Osteoblast (primary cell): Measurements from ENCODE around the gene PGA4. TPM values are rescaled to one million over a fixed set of nuclear protein-coding genes. Genes with fewer than 3 reads are reported as not detected.
"Not testable (repeated sequence)": the region's sequence is repeated elsewhere in the genome, so short reads cannot be mapped to it uniquely, and the experiment has no call there.

Source experiments
- DNase-seq: peaks from one replicate; pipeline ENCODE4 v3.0.0; 2011; ENCODE audit warnings: low spot score, mixed read lengths; ENCODE audit not compliant: insufficient read length; ENCODE audit errors: missing footprints
- H2AFZ ChIP-seq: 2 replicates; pipeline ENCODE4 v1.6.0; 2011; ENCODE audit warnings: mild to moderate bottlenecking, low read length
- H3K27ac ChIP-seq: 2 replicates; pipeline ENCODE4 v1.5.1; 2011; ENCODE audit warnings: mild to moderate bottlenecking, low read depth, low read length, moderate library complexity
- H3K27me3 ChIP-seq: 2 replicates; pipeline ENCODE4 v1.6.0; 2012; ENCODE audit warnings: mild to moderate bottlenecking, control low read depth, inconsistent platforms, low read length, moderate library complexity; ENCODE audit not compliant: insufficient read depth
- H3K36me3 ChIP-seq: 2 replicates; pipeline ENCODE4 v1.5.1; 2011; ENCODE audit warnings: mild to moderate bottlenecking, low read length, control low read depth, moderate library complexity; ENCODE audit not compliant: insufficient read depth
- H3K4me1 ChIP-seq: 2 replicates; pipeline ENCODE4 v1.5.1; 2011; ENCODE audit warnings: mild to moderate bottlenecking, low read length, control low read depth, moderate library complexity; ENCODE audit not compliant: insufficient read depth
- H3K4me2 ChIP-seq: 2 replicates; pipeline ENCODE4 v1.6.0; 2011; ENCODE audit warnings: mild to moderate bottlenecking, low read length; ENCODE audit not compliant: insufficient read depth
- H3K4me3 ChIP-seq: fragments of 200-600 bp; sonication (generic); 3 replicates; pipeline ENCODE4 v1.5.1; 2012; ENCODE audit warnings: mild to moderate bottlenecking, low read length, inconsistent platforms; ENCODE audit not compliant: insufficient read depth
- H3K79me2 ChIP-seq: 2 replicates; pipeline ENCODE4 v1.6.0; 2012; ENCODE audit warnings: mild to moderate bottlenecking, low read length, control low read depth, inconsistent platforms; ENCODE audit not compliant: insufficient read depth
- H3K9me3 ChIP-seq: 2 replicates; pipeline ENCODE4 v1.5.1; 2011; ENCODE audit warnings: low read depth, low read length, control low read depth
- H4K20me1 ChIP-seq: 2 replicates; pipeline ENCODE4 v1.6.0; 2012; ENCODE audit warnings: mild to moderate bottlenecking, low read length, control low read depth; ENCODE audit not compliant: insufficient read depth
- total RNA-seq: library from RNA; depleted of rRNA; stranded (reverse); fragments of >200 nt; gene quantifications from 2 replicates; pipeline ENCODE4 v1.2.3, GENCODE V29; 2012
- TF ChIP-seq, protein P1 (sequence below): IDR thresholded peaks from 2 replicates; pipeline ENCODE4 v1.5.1; 2011; ENCODE audit warnings: mild to moderate bottlenecking, low read depth, low read length, moderate library complexity; ENCODE audit errors: extremely low read depth

The PGA4 gene
- total RNA-seq, 1 donor, result not detected

DNA sequence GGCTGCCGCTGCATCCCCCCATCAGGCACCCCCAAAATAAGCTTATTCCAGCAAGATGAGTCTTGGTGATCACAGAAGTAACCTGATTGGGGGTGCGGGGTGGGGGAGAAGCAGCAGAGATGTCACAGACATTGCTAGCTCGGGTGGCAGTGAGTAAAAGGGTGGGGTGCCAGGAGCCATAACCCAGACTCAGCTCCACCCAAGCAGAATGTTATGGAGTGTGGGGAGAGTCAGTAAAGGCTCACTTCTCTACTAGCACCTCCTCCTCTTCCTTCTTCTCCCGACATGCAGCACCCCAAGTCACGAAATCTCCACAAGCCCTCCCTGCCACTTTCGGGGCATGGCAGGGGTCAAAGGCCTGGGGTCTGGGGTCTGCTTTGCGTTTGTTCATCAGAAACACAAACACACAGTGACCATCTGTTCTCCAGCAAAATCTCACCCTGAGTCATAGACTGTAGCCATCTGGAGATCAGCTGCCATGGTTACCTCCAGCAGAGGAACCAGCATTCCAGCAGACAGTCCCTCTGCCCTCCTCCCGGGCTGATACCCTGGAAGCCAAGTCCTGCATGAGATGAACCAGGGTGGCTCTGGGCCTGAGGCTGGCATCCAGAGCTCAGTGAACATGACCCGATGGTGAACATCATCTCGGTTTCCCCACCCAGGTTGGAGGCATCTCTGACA, 23.3 kb downstream of the PGA4 start:
- not testable (repeated sequence) for DNase-seq, H3K4me1 ChIP-seq, H3K9me3 ChIP-seq, H3K4me2 ChIP-seq, H3K27ac ChIP-seq, H4K20me1 ChIP-seq, H3K27me3 ChIP-seq, H3K79me2 ChIP-seq, H3K4me3 ChIP-seq, H3K36me3 ChIP-seq, H2AFZ ChIP-seq

DNA sequence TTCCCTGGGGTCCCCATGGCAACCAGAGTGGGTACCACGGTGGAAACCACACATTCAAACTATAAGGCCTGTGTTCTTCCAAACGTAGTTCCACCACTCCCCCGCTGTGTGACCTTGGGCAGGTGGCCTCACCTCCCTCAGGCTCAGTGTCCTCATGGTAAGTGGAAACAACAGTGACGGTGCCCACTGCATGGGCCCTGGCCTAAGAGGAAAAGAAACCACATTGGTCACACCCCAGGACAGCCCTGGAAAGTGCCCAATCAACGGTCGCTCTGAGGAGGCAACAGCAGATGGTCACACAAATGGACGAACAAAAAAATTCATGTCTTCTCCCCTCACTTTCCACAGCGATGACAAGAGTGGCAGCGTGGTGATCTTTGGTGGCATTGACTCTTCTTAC, 25.9 kb downstream of the PGA4 start:
- not testable (repeated sequence) for H3K27ac ChIP-seq, H3K4me2 ChIP-seq, H2AFZ ChIP-seq, H3K4me1 ChIP-seq, H4K20me1 ChIP-seq, H3K4me3 ChIP-seq, H3K79me2 ChIP-seq, DNase-seq, H3K9me3 ChIP-seq, H3K27me3 ChIP-seq, H3K36me3 ChIP-seq

DNA sequence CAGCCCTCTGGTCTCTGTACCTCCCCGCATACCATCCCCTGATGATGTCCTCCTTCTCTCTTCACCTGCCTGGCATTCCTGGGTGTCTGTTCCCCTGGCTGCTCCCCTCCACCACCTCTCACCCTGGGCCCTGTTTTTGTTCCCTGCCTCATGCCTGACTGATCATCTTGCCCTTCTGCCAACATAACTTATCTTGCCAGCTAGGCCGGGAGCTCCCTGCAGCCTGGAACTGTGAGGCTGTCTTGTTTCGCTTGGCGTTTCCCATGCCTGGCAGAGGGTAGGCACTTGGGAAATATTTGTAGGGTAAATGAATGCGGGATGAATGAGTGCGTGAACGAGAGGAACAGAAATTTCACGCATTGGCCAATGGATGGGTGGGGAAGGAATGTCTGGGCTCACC, 27.1 kb downstream of the PGA4 start:
- H4K20me1 ChIP-seq, H3K79me2 ChIP-seq, H3K27me3 ChIP-seq, H3K4me3 ChIP-seq, H3K9me3 ChIP-seq, H3K27ac ChIP-seq, H3K4me2 ChIP-seq, DNase-seq, H2AFZ ChIP-seq, H3K36me3 ChIP-seq, H3K4me1 ChIP-seq: not testable (repeated sequence)

DNA sequence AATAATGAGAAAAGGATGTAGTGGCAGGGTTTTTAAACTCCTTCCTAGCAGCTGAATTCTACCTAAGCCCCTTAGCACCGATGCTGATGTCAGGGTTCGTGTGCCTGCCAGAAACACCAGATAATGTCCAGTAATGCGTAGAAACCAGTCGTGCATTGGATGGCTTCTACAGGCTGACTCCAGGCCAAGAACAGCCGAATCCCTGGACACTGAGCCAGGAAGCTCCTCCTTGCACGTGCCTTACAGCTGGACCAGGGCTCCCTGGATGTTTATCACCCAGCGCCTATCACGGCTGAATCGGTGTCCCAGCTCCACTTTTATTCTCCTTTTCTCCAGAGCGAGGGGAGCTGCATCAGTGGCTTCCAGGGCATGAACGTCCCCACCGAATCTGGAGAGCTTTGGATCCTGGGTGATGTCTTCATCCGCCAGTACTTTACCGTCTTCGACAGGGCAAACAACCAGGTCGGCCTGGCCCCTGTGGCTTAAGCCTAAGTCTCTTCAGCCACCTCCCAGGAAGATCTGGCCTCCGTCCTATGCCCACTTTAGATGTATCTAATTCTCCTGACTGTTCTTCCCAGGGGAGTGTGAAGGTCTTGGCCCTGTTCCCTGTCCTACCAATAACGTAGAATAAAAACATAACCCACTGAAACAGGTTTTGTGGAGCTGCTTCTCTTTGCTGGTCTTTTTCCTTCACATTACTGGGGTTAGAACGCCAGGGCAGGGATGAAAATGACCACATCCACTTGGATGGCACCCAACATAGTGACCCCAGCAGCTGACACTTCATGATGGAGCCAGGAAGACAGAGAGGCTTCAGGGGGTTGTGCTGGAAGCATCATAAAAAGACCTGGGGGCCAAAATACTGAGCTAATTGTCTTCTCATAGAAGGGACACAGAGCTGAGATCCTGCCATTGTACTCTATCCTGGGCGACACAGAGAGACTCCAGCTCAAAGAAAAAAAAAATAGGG, 28.9 kb downstream of the PGA4 start:
- not testable (repeated sequence) for H3K4me3 ChIP-seq, H3K27ac ChIP-seq, H2AFZ ChIP-seq, H3K4me2 ChIP-seq, H3K9me3 ChIP-seq, DNase-seq, H3K79me2 ChIP-seq, H3K4me1 ChIP-seq, H3K27me3 ChIP-seq, H4K20me1 ChIP-seq, H3K36me3 ChIP-seq

DNA sequence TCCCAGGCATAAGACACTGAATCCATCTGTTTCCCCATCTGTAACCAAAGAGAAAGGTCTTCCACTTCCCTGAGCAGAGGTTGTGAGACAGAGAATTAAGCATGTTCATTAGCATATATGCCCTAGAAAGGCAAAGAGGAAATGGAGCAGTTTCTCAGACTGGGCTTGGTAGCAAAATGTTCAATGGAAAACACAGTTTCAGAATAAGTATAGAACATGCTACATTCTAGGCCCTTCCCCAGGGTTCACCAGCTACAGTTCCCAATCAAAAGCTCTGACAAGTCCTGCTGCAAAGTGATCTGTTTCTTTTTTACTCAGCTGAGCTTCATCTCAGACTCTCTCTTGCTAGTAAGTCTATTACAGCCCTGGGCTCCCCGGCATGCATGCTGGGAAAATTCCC, 30.2 kb downstream of the PGA4 start:
- H3K4me2 ChIP-seq, H3K79me2 ChIP-seq, H2AFZ ChIP-seq, DNase-seq, H3K36me3 ChIP-seq, H3K4me1 ChIP-seq, H4K20me1 ChIP-seq, H3K27me3 ChIP-seq, H3K9me3 ChIP-seq, H3K4me3 ChIP-seq, H3K27ac ChIP-seq: not testable (repeated sequence)

DNA sequence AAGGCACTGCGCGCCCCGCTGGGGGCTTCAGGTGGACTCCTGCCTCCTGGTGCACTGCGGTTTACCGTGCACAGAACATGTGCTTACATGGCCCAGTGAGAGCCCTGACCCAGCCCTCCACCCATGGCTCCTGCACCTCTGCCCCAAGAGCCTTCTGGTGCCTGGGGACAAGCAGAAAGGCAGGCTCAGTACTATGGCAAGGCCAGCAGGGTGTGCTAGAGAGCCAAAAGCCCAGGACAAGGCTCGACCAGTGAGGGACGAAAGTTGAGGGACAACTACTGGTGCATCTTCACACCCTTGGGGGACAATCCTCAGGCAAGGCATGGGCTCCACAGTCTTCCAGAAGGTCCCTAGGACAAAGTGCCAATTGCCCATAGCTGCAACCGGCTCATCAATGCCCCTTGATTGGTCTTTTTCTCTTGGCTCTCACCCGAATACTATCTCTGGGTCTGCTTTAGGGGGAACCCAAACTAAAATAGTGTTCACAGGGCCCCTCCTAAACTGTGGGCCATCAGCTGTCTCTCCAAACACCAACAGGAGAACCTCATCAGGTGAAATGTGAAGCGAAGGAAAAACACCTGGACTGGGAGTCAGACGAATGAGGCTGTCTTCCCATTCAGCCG, 32.4 kb downstream of the PGA4 start:
- Histone ChIP-seq H4K20me1 (no peaks in the 10 kb centered on the region), H3K4me1 (no peaks in the 10 kb centered on the region), H3K79me2 (no peaks in the 10 kb centered on the region), H3K27me3 (peaks cover 5% of the 10 kb centered on the region), H3K4me2 (no peak overlapping the region), H2AFZ (no peak overlapping the region), H3K36me3 (no peaks in the 10 kb centered on the region), H3K27ac (no peak overlapping the region), H3K4me3 (no peak overlapping the region), H3K9me3 (no peaks in the 10 kb centered on the region)
- peak; percentile 97 for DNase-seq
- TF ChIP-seq, protein P1, sequence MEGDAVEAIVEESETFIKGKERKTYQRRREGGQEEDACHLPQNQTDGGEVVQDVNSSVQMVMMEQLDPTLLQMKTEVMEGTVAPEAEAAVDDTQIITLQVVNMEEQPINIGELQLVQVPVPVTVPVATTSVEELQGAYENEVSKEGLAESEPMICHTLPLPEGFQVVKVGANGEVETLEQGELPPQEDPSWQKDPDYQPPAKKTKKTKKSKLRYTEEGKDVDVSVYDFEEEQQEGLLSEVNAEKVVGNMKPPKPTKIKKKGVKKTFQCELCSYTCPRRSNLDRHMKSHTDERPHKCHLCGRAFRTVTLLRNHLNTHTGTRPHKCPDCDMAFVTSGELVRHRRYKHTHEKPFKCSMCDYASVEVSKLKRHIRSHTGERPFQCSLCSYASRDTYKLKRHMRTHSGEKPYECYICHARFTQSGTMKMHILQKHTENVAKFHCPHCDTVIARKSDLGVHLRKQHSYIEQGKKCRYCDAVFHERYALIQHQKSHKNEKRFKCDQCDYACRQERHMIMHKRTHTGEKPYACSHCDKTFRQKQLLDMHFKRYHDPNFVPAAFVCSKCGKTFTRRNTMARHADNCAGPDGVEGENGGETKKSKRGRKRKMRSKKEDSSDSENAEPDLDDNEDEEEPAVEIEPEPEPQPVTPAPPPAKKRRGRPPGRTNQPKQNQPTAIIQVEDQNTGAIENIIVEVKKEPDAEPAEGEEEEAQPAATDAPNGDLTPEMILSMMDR, result peak; percentile 87
